Activated CD4-positive, alpha-beta T cell treated with anti-CD3 and anti-CD28 coated beads, Interleukin-2, amount 10 ng/mL, durations not matched to agents 24 days and 14 days (primary cell): ENCODE results near the gene PPIL4. TPM values are rescaled to one million over a fixed set of nuclear protein-coding genes. Genes with fewer than 3 reads are reported as not detected.
"Not testable (repeated sequence)": the region's sequence is repeated elsewhere in the genome, so short reads cannot be mapped to it uniquely, and the experiment has no call there.

Source experiments
- DNase-seq: peaks from one replicate; pipeline ENCODE4 v3.0.0; 2022
- H3K27ac Mint-ChIP-seq: one replicate; pipeline ENCODE4 v1.8.0; 2022; ENCODE audit warnings: mild to moderate bottlenecking, mixed read lengths
- H3K27me3 Mint-ChIP-seq: one replicate; pipeline ENCODE4 v1.8.0; 2022; ENCODE audit warnings: mixed read lengths
- H3K36me3 Mint-ChIP-seq: one replicate; pipeline ENCODE4 v1.8.0; 2022; ENCODE audit warnings: low read depth, mild to moderate bottlenecking, mixed read lengths
- H3K4me1 Mint-ChIP-seq: one replicate; pipeline ENCODE4 v1.8.0; 2021; ENCODE audit warnings: mixed read lengths
- H3K4me3 Mint-ChIP-seq: one replicate; pipeline ENCODE4 v1.8.0; 2022; ENCODE audit warnings: mild to moderate bottlenecking, moderate library complexity, mixed read lengths
- H3K9me3 Mint-ChIP-seq: one replicate; pipeline ENCODE4 v1.8.0; 2021; ENCODE audit warnings: mixed read lengths
- intact Hi-C: fragments of 100-400 bp; cut with micrococcal nuclease; formaldehyde crosslinking; loops from one replicate; pipeline ENCODE4 v1.15.1; 2023
- total RNA-seq: library from RNA; stranded (reverse); gene quantifications from 2 replicates; pipeline ENCODE4 v1.2.3, GENCODE V29; 2022

PPIL4 gene
- total RNA-seq, 1 donor from 2014 or later, result 28.4 TPM

DNA sequence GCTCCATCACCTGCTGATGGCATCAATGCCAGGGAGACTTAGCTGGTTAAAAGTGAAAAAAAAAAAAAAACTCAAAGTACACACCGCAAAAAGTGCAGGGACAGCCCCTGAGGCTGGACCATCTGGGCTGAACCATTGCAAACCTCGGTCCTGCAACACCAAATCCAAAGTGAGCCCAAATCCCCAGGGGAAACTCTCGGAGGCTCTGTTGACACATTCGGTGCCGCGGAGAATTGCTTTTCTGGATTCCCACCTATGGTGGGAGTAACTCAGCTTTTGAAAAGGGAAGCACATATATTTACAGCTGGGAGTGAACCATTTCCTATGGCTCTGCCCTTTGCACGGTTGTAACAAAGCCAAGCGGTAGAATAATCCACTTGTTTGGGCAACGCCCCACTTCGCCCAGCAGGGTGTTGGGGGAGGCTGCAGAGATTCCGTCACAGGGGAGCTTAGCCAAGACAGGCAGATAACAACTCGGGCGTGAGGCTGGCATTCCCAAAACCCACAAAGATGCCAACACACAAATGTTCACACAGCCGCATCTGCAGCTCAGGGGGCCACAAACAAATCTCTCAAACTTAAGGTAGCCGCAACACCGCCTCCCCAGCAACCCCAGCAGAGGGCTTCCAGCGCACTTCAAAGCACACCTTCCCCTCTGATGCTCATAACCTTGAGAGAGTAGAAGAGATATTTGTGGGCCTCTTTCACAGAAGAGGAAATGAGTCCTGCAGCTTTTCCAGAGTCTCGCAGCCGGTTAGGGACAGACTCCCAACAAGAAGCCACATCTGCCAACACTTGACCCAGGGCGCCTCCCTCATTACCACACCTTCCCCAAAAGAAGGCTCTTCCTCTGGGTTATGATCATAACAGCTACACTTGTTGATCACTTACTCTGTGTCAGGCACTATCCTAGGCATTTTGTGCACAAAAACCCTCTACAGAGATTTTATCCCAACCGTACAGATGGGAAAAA, 72.5 kb downstream of the PPIL4 start:
- Mint-ChIP-seq H3K4me3 (no peak overlapping the region), H3K4me1 (peaks cover 39% of the 10 kb centered on the region), H3K9me3 (no peaks in the 10 kb centered on the region), H3K36me3 (peaks cover 52% of the 10 kb centered on the region), H3K27ac (peak overlapping the region; percentile 29), H3K27me3 (no peaks in the 10 kb centered on the region)
- DNase-seq, result no peak
- intact Hi-C loops, result no loop called here

DNA sequence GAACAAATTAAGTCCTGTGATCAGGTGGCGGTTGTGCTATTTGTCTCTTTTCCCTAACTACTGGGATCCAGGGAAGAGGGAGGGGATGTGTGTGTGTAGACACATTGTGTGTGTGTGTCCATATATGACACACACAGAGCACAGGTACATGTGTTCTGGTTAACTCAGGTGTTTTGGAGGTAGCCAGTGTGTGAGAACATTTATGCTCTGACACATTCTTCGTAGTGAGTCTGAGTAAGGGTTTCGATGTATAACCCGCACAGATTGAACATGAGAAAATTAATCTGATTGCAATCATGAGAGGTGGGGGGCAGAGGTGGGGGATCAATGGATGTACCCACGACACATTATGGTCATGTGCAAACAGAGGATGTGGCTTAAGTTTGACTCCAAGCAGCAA, 73.6 kb downstream of the PPIL4 start:
- intact Hi-C loops, result no loop called here
- peaks cover 51% of the 10 kb centered on the region for H3K36me3 Mint-ChIP-seq
- no peaks in the 10 kb centered on the region for H3K9me3 Mint-ChIP-seq
- DNase-seq, result no peak
- peak overlapping the region; percentile 63 for H3K27ac Mint-ChIP-seq
- H3K27me3 Mint-ChIP-seq, result no peaks in the 10 kb centered on the region
- peak overlapping the region; percentile 9 for H3K4me3 Mint-ChIP-seq
- peaks cover 39% of the 10 kb centered on the region for H3K4me1 Mint-ChIP-seq

DNA sequence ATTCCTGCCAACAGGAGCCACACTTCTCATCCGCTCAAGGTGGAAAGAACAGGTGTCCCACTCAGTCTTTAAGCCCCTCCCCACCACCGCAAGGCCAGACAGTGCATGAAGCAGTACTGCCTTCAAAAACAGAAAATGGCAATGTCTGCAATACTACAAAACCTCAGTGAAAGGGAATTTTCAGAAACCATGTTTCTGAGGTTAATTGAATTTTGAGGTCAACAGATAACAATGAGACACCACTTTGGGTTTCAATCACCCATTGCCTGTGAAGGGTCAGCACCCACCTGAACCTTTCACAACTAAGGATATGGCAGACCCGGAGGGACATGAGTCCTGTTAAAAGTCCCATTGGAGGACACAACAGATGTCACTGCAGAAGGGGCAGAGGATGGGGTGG, 74.0 kb downstream of the PPIL4 start:
- Mint-ChIP-seq H3K27ac (peak overlapping the region; percentile 63), H3K4me1 (peaks cover 36% of the 10 kb centered on the region), H3K9me3 (no peaks in the 10 kb centered on the region), H3K36me3 (peaks cover 48% of the 10 kb centered on the region), H3K27me3 (no peaks in the 10 kb centered on the region), H3K4me3 (peak overlapping the region; percentile 9)
- intact Hi-C loops, result no loop called here
- no peak for DNase-seq

DNA sequence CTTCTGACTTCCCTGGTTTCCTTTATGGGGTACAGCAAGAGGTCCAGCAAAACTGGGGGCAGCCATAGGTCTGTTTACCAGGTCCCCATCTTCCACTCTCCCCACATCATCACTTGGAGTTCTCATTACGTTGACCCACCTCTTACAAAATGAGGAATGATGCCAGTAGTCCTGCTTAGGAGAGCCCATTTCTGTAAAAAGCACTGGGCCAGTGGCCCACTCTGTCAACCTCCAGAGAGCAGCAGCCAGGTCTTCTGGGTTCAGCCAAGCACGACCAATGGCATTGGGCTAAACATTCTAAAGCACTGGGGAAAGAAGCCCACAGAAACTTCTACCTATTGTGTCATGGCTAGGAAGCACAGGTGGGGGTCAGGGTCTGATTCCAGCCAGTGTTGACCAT, 74.9 kb downstream of the PPIL4 start:
- Mint-ChIP-seq H3K4me1 (peaks cover 34% of the 10 kb centered on the region), H3K4me3 (no peak overlapping the region), H3K9me3 (no peaks in the 10 kb centered on the region), H3K27ac (no peak overlapping the region), H3K27me3 (no peaks in the 10 kb centered on the region), H3K36me3 (peaks cover 46% of the 10 kb centered on the region)
- DNase-seq, result no peak
- intact Hi-C loops, result no loop called here

DNA sequence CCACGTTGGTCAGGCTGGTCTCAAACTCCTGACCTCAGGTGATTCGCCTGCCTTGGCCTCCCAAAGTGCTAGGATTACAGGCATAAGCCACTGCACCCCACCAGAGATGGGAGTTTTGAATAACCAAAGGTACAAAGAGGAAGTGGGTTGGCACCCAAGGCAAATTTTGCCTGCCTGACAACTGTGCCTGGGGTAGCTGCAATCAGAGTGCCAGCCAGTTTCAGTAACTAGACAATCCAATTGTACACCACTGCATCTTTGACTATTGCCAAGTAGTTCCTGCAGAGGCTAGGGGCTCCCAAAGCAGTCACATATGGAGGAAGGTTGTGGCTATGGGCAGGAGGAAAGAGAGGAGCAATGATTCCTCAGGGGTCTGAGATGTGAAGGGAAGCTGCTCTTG, 77.7 kb downstream of the PPIL4 start:
- intact Hi-C loops, result no loop called here
- Mint-ChIP-seq H3K4me3 (no peak overlapping the region), H3K27ac (peak overlapping the region; percentile 79), H3K4me1 (peaks cover 31% of the 10 kb centered on the region), H3K27me3 (no peaks in the 10 kb centered on the region), H3K36me3 (peaks cover 49% of the 10 kb centered on the region), H3K9me3 (no peaks in the 10 kb centered on the region)
- DNase-seq, result no peak

DNA sequence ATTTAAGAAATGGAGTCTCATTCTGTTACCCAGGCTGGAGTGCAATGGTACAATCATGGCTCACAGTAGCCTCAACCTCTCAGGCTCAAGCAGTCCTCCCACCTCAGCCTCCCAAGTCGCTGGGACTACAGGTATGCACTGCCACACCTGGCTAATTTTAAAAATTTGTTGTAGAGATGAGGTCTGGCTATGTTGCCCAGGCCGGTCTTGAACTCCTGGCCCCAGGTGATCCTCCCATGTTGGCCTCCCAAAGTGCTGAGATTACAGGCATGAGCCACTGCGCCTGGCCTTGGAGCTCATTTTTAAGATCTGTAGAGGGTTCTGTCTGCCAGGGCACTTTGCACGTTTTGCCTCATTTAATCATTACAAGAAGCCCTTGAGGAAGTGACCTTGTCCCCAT, 78.6 kb downstream of the PPIL4 start:
- Mint-ChIP-seq H3K36me3 (peaks cover 50% of the 10 kb centered on the region), H3K4me1 (peaks cover 27% of the 10 kb centered on the region), H3K27me3 (no peaks in the 10 kb centered on the region), H3K27ac (no peak overlapping the region), H3K9me3 (no peaks in the 10 kb centered on the region), H3K4me3 (no peak overlapping the region)
- no peak for DNase-seq
- intact Hi-C loops, result no loop called here

DNA sequence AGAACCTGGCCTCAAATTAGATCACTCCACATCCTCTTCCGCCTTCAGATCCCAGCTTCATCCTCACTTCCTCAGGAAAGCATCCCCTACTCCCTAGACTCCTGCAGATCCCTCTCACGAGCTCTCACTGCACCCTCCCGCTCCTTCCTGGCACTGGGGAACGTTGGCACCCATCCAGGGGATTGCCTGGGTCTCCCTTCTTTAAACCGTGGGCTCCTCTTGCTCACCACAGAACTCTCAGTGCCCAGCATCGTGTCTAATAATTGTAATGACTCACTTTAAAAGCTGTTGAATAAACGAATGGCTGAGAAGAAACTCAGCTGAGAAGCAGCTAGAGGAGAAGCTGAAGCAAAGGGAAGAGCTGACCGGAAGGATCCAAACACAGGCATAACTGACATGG, 81.4 kb downstream of the PPIL4 start:
- Mint-ChIP-seq H3K27ac (no peak overlapping the region), H3K36me3 (peaks cover 55% of the 10 kb centered on the region), H3K9me3 (no peaks in the 10 kb centered on the region), H3K4me1 (peaks cover 17% of the 10 kb centered on the region), H3K4me3 (no peak overlapping the region), H3K27me3 (no peaks in the 10 kb centered on the region)
- intact Hi-C loops, result no loop called here
- DNase-seq, result no peak

DNA sequence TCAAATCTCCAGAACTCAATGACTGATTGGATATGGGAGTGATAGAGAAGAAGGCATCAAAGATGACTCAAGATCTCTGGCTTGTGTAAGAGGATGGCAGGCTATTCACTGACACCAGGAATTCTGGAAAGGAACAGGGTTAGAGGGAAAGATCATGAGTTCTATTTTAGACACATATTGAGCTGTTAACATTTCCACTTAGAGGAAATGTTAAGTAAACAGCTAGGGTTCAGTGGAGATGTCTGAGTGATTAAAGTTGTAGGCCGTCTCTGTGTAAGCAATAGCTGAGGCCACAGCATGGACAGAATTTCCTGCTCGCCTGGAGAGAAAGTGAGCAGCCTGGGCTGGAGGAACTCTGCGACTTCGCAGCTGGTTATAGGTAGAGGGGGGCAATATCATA, 82.1 kb downstream of the PPIL4 start:
- Mint-ChIP-seq H3K27ac (peak overlapping the region; percentile 57), H3K27me3 (no peaks in the 10 kb centered on the region), H3K4me1 (peaks cover 23% of the 10 kb centered on the region), H3K36me3 (peaks cover 62% of the 10 kb centered on the region), H3K9me3 (no peaks in the 10 kb centered on the region), H3K4me3 (no peak overlapping the region)
- no peak for DNase-seq
- intact Hi-C loops, result no loop called here

DNA sequence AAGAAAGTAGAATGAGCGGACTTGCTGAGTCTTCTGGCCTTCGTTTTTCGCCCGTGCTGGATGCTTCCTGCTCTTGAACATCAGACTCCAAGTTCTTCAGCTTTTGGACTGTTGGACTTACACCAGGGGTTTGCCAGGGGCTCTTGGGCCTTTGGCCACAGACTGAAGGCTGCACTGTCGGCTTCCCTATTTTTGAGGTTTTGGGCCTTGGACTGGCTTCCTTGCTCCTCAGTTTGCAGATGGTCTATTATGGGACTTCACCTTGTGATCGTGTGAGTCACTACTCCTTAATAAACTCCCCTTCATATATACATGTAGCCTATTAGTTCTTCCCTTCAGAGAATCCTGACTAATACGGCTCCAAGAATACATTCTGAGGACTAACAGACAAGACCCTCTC, 83.1 kb downstream of the PPIL4 start:
- H3K4me3 Mint-ChIP-seq, intact Hi-C loops, H3K27me3 Mint-ChIP-seq, H3K9me3 Mint-ChIP-seq, DNase-seq: not testable (repeated sequence)
- H3K27ac Mint-ChIP-seq, result peak overlapping the region; percentile 73
- peaks cover 64% of the 10 kb centered on the region for H3K36me3 Mint-ChIP-seq
- H3K4me1 Mint-ChIP-seq, result peaks cover 22% of the 10 kb centered on the region

DNA sequence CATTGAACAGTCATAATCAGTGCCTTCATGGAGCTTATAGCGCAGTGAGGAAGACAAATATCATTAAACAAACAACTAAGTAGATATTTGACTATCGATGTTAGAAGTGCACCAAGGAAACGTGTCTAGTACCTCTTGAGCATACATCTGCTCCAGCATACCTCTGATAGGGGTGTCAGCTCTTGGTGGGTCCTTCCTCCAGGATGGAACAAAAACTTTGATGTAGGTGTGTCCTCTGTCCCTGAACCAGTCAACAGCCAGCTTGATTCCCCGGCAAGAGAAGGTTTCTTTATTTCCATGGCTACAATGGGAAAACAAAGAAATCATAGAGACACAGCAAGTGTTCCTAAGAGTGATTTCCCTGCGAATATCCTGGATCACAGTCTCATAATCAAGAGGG, 84.2 kb downstream of the PPIL4 start:
- intact Hi-C loops, result no loop called here
- Mint-ChIP-seq H3K9me3 (no peaks in the 10 kb centered on the region), H3K36me3 (peaks cover 69% of the 10 kb centered on the region), H3K27me3 (no peaks in the 10 kb centered on the region), H3K4me3 (no peak overlapping the region), H3K27ac (no peak overlapping the region), H3K4me1 (peaks cover 22% of the 10 kb centered on the region)
- no peak for DNase-seq

DNA sequence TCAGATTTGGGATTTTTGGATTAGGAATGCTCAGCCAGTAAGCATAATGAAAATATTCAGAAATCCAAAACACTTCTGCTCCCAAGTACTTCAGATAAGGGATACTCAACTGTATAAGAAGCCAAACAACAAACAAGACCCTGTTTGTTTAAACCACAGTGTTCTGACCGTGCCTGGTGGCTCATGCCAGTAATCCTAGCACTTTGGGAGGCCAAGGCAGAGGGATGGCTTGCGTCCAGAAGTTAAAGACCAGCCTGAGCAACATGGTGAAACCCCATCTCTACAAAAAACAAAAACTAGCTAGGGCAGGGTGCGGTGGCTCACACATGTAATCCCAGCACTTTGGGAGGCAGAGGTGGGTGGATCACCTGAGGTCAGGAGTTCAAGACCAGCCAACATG, 85.6 kb downstream of the PPIL4 start:
- Mint-ChIP-seq H3K4me1 (peaks cover 25% of the 10 kb centered on the region), H3K36me3 (peaks cover 71% of the 10 kb centered on the region)
- H3K27me3 Mint-ChIP-seq, intact Hi-C loops, H3K9me3 Mint-ChIP-seq, H3K4me3 Mint-ChIP-seq, DNase-seq, H3K27ac Mint-ChIP-seq: not testable (repeated sequence)

DNA sequence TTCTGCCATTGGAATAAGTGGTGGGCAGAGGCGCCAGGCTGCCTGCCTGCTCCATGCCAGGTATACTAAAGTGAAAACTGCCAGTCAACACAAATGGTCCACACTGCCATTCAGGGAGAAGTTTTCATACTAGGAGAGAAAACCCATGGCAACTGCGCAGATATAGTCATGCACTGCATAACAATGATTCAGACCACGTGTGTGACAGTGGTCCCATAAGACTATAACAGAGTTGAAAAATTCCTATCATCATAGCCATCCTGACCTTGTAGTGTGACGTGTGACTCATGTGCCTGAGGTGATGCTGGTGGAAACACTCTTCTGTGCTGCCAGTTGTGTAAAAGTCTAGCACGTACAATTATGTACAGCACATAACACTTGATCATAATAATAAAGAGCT, 86.1 kb downstream of the PPIL4 start:
- intact Hi-C loops, result no loop called here
- Mint-ChIP-seq H3K4me1 (peaks cover 29% of the 10 kb centered on the region), H3K36me3 (peaks cover 74% of the 10 kb centered on the region), H3K4me3 (no peak overlapping the region), H3K27ac (no peak overlapping the region), H3K9me3 (no peaks in the 10 kb centered on the region), H3K27me3 (no peaks in the 10 kb centered on the region)
- DNase-seq, result no peak

DNA sequence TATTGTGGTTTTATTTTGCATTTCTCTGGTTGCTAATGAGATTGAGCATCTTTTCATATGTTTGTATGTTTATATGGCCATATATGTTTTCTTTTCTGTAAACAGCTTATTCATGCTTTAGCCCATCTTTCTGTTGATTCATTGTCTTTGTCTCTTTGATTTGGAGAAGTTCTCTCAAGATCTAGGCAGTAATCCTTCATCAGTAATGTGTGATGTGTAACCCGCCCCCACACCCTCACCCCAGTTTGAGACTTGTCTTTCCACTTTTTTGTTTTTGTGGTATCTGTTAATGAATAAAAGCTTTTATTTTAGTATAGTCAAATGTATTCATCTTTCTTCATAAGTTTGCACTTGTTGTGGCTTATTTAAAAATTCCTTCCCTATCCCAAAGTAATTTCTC, 87.0 kb downstream of the PPIL4 start:
- DNase-seq, result no peak
- H3K36me3 Mint-ChIP-seq, result peaks cover 67% of the 10 kb centered on the region
- H3K27ac Mint-ChIP-seq, result peak overlapping the region; percentile 67
- no peaks in the 10 kb centered on the region for H3K27me3 Mint-ChIP-seq
- H3K4me3 Mint-ChIP-seq, result peak overlapping the region; percentile 2
- H3K4me1 Mint-ChIP-seq, result peaks cover 30% of the 10 kb centered on the region
- intact Hi-C loops, result no loop called here
- H3K9me3 Mint-ChIP-seq, result no peaks in the 10 kb centered on the region

DNA sequence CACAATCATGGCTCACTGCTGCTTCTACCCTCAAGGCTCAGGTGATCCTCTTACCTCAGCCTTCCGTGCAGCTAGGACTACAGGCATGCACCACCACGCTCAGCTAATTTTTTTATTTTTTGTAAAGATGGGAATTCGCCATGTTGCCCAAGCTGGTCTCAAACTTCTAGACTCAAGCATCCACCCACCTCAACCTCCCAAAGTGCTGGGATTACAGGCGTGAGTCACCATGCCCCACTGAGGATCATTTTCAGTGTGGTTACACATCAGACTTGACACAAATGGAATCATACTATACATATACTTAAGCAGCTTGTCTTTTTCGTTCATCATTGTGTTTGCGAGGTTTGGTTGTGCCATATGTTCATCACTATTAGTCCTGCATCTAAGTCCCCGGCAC, 87.6 kb downstream of the PPIL4 start:
- Mint-ChIP-seq H3K27ac (peak overlapping the region; percentile 45), H3K27me3 (no peaks in the 10 kb centered on the region), H3K9me3 (no peaks in the 10 kb centered on the region), H3K4me3 (no peak overlapping the region), H3K36me3 (peaks cover 64% of the 10 kb centered on the region), H3K4me1 (peaks cover 27% of the 10 kb centered on the region)
- no peak for DNase-seq
- intact Hi-C loops, result no loop called here
